ENCODE measurements around the gene SLC17A1.

DNA sequence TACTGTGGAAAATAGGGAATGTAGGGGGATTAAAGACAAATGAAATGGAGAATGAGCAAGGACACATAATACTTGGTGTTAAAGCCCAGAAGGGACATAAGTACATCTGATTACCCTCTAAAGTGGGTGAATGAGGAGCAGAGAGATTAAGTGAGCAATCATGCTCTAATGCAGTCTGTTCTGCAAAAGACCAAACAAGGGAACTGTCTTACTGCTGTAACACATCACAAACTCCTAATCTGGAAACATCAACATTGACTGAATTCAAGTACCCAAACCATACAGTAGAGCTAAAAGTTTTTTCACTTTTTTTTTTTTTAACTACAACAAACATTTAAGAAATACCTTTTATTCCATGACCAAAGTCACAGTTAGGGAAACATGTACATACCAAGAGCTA, 96.6 kb downstream of the SLC17A1 start:
- no peak for TF ChIP-seq POLR2A (IDR thresholded peaks at IDR 0.05)
- TF ChIP-seq, protein P1, sequence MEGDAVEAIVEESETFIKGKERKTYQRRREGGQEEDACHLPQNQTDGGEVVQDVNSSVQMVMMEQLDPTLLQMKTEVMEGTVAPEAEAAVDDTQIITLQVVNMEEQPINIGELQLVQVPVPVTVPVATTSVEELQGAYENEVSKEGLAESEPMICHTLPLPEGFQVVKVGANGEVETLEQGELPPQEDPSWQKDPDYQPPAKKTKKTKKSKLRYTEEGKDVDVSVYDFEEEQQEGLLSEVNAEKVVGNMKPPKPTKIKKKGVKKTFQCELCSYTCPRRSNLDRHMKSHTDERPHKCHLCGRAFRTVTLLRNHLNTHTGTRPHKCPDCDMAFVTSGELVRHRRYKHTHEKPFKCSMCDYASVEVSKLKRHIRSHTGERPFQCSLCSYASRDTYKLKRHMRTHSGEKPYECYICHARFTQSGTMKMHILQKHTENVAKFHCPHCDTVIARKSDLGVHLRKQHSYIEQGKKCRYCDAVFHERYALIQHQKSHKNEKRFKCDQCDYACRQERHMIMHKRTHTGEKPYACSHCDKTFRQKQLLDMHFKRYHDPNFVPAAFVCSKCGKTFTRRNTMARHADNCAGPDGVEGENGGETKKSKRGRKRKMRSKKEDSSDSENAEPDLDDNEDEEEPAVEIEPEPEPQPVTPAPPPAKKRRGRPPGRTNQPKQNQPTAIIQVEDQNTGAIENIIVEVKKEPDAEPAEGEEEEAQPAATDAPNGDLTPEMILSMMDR (IDR thresholded peaks at IDR 0.05) = no peak

All from testis (tissue), 2 donors.